ENCODE data around the gene MYO18B. TPM values are rescaled to one million over a fixed set of nuclear protein-coding genes. Genes with fewer than 3 reads are reported as not detected.

MYO18B gene
- total RNA-seq, 2 donors from 2014 or later, result 0.11 TPM; not detected in 1

DNA sequence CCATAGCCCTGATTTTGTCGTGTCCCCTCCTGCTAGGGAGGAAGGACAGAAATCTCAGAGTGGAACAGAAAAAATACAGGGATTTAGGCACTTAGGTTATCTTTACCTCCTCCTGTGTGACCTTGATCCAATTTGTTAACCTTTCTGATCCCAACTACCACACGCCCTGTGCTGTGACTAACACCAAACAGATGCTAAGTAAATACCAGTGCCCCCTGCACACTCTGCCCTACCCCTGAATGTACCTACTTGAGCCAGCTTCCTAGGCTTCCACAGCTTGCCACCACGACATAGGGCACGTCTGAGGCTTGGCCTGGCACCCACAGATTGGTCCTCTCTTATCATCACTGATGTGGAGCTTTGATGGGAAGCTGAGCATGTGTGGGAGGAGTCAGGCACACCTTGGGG is 9.2 kb downstream of the MYO18B start:
- H3K9me3 ChIP-seq, result no peaks in the 10 kb centered on the region
- TF ChIP-seq CTCF (IDR thresholded peaks at IDR 0.05), result no peak
- no peak for DNase-seq
- H3K36me3 ChIP-seq, result no peaks in the 10 kb centered on the region
- H3K4me3 ChIP-seq, result no peak overlapping the region
- no peaks in the 10 kb centered on the region for H3K27me3 ChIP-seq
- intact Hi-C loops (cut with DNase I), result no loop called here
- H3K4me1 ChIP-seq, result no peaks in the 10 kb centered on the region
- H3K27ac ChIP-seq, result no peak overlapping the region
- H3K9ac ChIP-seq (ENCODE audit: low read depth in 2 of 2, low read length in 2 of 2), result no peak overlapping the region

DNA sequence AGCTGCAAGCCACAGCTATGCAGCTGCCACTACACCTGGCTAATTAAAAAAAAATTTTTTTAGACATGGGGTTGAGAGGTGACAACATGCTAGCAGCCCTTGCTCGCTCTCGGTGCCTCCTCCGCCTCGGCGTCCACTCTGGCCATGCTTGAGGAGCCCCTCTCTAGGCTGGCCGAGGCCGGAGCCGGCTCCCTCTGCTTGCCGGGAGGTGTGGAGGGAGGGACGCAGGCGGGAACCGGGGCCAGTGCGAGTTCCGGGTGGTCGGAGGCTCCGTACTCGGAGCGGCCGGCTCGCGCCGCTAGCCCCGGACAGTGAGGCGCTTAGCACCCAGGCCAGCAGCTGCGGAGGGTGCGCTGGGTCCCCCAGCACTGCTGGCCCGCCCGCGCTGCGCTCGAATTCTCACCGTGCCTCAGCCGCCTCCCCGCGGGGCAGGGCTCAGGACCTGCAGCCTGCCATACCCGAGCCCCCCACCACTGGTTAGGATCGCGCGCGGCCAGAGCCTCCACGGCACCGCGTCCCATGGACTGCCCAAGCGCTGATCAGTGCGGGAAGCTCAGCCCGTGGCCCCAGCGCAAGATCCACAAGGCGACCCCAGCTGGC is 10.7 kb downstream of the MYO18B start:
- intact Hi-C loops (cut with DNase I), result no loop called here
- Histone ChIP-seq H3K27me3 (no peaks in the 10 kb centered on the region), H3K9me3 (no peaks in the 10 kb centered on the region), H3K9ac (ENCODE audit: low read depth in 2 of 2, low read length in 2 of 2) (no peak overlapping the region), H3K4me3 (no peak overlapping the region), H3K27ac (no peak overlapping the region), H3K4me1 (no peaks in the 10 kb centered on the region), H3K36me3 (no peaks in the 10 kb centered on the region)
- DNase-seq, result no peak
- TF ChIP-seq CTCF (IDR thresholded peaks at IDR 0.05), result no peak

GRCh38 chr22:25753252-25753651 is 11.3 kb downstream of the MYO18B start:
- no peak for TF ChIP-seq CTCF (IDR thresholded peaks at IDR 0.05)
- H3K36me3 ChIP-seq, result no peaks in the 10 kb centered on the region
- intact Hi-C loops (cut with DNase I), result no loop called here
- H3K4me3 ChIP-seq, result no peak overlapping the region
- H3K4me1 ChIP-seq, result no peaks in the 10 kb centered on the region
- H3K27me3 ChIP-seq, result no peaks in the 10 kb centered on the region
- no peak overlapping the region for H3K27ac ChIP-seq
- no peak for DNase-seq
- H3K9ac ChIP-seq (ENCODE audit: low read depth in 2 of 2, low read length in 2 of 2), result no peak overlapping the region
- H3K9me3 ChIP-seq, result no peaks in the 10 kb centered on the region

DNA sequence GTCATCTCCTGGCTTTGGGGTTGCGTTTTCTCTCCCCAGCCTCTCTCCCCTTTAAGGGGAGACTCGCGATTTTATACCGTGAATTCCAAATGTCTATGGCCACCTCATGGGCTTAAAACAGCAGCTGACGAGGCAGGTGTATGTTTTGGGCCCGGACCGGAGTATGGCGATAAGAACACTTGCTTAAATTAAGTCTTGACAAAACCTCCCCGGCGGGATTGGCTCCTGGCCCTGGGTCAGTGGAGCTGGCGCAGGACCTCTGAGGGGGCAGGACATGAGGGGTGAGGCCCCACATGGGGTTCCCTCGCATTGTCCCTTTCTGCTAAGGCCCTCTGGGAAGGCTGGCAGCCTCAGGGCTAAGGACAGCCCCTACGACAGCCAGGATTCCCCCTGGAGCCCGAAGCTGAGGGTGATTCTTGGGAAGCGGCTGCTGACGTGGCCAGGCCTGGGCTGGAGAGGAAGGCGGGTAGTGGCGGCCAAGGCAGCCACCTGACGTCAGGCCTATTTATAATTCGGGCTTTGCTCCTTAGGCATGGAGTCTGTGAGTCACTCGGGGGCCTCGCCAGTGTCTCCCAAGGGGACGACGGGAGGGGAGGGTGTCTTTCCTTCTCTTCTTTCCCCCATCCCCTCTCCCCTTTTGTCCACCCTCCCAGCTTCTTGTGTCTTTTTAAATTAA is 12.7 kb downstream of the MYO18B start:
- no peaks in the 10 kb centered on the region for H3K4me1 ChIP-seq
- H3K27ac ChIP-seq, result no peak overlapping the region
- intact Hi-C loops (cut with DNase I), result no loop called here
- H3K36me3 ChIP-seq, result no peaks in the 10 kb centered on the region
- H3K4me3 ChIP-seq, result no peak overlapping the region
- no peak for TF ChIP-seq CTCF (IDR thresholded peaks at IDR 0.05)
- H3K9me3 ChIP-seq, result no peaks in the 10 kb centered on the region
- H3K27me3 ChIP-seq, result no peaks in the 10 kb centered on the region
- H3K9ac ChIP-seq (ENCODE audit: low read depth in 2 of 2, low read length in 2 of 2), result no peak overlapping the region
- DNase-seq, result no peak

- Histone ChIP-seq H3K36me3 (no peaks in the 10 kb centered on the region), H3K4me1 (no peaks in the 10 kb centered on the region), H3K27me3 (no peaks in the 10 kb centered on the region), H3K4me3 (no peak overlapping the region), H3K27ac (no peak overlapping the region), H3K9ac (ENCODE audit: low read depth in 2 of 2, low read length in 2 of 2) (no peak overlapping the region), H3K9me3 (no peaks in the 10 kb centered on the region)
- intact Hi-C loops (cut with DNase I), result no loop called here
- TF ChIP-seq CTCF (IDR thresholded peaks at IDR 0.05), result no peak
- no peak for DNase-seq
Measured at GRCh38 chr22:25757686-25758085, 15.7 kb downstream of the MYO18B start.

Data from colonic mucosa (tissue), 4 donors.